Suprapubic skin (tissue), 4 donors: Measurements from ENCODE around the gene APBA3. TPM values are rescaled to one million over a fixed set of nuclear protein-coding genes. Genes with fewer than 3 reads are reported as not detected.

Experiments used
- DNase-seq, 2 donors: peaks; one replicate each; pipeline ENCODE4 v3.0.0-alpha.2; 2019; ENCODE audit warnings: low spot score in 2 of 2
- H3K27ac ChIP-seq: fragments of 200-600 bp; sonication (generic); one replicate; pipeline ENCODE4 v1.5.1; 2019
- H3K27me3 ChIP-seq: fragments of 200-600 bp; sonication (generic); one replicate; pipeline ENCODE4 v1.5.1; 2019
- H3K36me3 ChIP-seq: fragments of 200-600 bp; sonication (generic); one replicate; pipeline ENCODE4 v1.5.1; 2019
- H3K4me1 ChIP-seq: fragments of 200-600 bp; sonication (generic); one replicate; pipeline ENCODE4 v1.5.1; 2019
- H3K4me3 ChIP-seq: fragments of 200-600 bp; sonication (generic); one replicate; pipeline ENCODE4 v1.5.1; 2019; ENCODE audit warnings: mild to moderate bottlenecking
- H3K9me3 ChIP-seq: fragments of 200-600 bp; sonication (generic); one replicate; pipeline ENCODE4 v1.5.1; 2019
- CTCF ChIP-seq, 2 donors: fragments of 200-600 bp in 1 of 2; fragments of 450-650 bp in 1 of 2; sonication (generic) in 1 of 2; IDR thresholded peaks; one replicate each; pipeline ENCODE4 v1.5.1; 2016 to 2019; ENCODE audit warnings: antibody characterized with exemption in 2 of 2, mild to moderate bottlenecking in 1 of 2, moderate library complexity in 1 of 2
- EP300 ChIP-seq: sonication (generic); formaldehyde crosslinking; IDR thresholded peaks from one replicate; pipeline ENCODE4 v1.6.1; 2017; ENCODE audit warnings: antibody characterized with exemption
- POLR2A ChIP-seq, 2 donors: fragments of 450-650 bp; IDR thresholded peaks; one replicate each; pipeline ENCODE4 v1.6.1; 2017; ENCODE audit warnings: antibody characterized with exemption in 2 of 2, mild to moderate bottlenecking in 2 of 2, moderate library complexity in 2 of 2
- POLR2AphosphoS5 ChIP-seq, 3 donors: sonication (generic); formaldehyde crosslinking; IDR thresholded peaks; one replicate each; pipeline ENCODE4 v1.6.1; 2017; ENCODE audit warnings: antibody characterized with exemption in 3 of 3
- WGBS: methylation state at CpG from one replicate; pipeline ENCODE4 v1.1.5; 2018; 5-methylcytosine and 5-hydroxymethylcytosine counted together
- total RNA-seq, 4 donors: library from RNA; depleted of rRNA; stranded (reverse); fragments of >200 nt; gene quantifications; one replicate each; pipeline ENCODE4 v1.1.0, GENCODE V29; 2016

APBA3 gene
- total RNA-seq, 4 donors from 2014 or later: 19.8 to 55.0 (median 25.8) TPM

GRCh38 chr19:3785938-3786824, 24.7 kb upstream of the APBA3 start, which contains the start of gene MATK:
MATK (minus strand) TSS chr19:3786381; CDS start chr19:3785135, 1,246 bp downstream.
- Histone ChIP-seq H3K27me3 (peaks cover 55% of the 10 kb centered on the region), H3K27ac (no peak within 1 kb of the TSS), H3K4me1 (peaks cover 13% of the 10 kb centered on the region), H3K36me3 (no peaks in the 10 kb centered on the region), H3K4me3 (peak within 1 kb of the TSS; percentile 53), H3K9me3 (peaks cover 22% of the 10 kb centered on the region)
- DNase-seq: no peak
- TF ChIP-seq CTCF (IDR thresholded peaks at IDR 0.05) (no peak), EP300 (no peak), POLR2A (IDR thresholded peaks at IDR 0.05) (no peak), POLR2AphosphoS5 (IDR thresholded peaks at IDR 0.05) (no peak)
- WGBS: 15% methylated on average over 28 of the region's 101 CpGs

- 2% methylated on average over 32 of the region's 47 CpGs for WGBS
- H3K9me3 ChIP-seq: peaks cover 22% of the 10 kb centered on the region
- peaks cover 13% of the 10 kb centered on the region for H3K4me1 ChIP-seq
- H3K4me3 ChIP-seq: peak overlapping the region; percentile 53
- H3K27ac ChIP-seq: no peak overlapping the region
- no peaks in the 10 kb centered on the region for H3K36me3 ChIP-seq
- no peak for TF ChIP-seq EP300
- TF ChIP-seq POLR2A (IDR thresholded peaks at IDR 0.05): no peak
- TF ChIP-seq POLR2AphosphoS5 (IDR thresholded peaks at IDR 0.05): no peak
- no peak for TF ChIP-seq CTCF (IDR thresholded peaks at IDR 0.05)
- DNase-seq: no peak
- H3K27me3 ChIP-seq: peaks cover 55% of the 10 kb centered on the region
Measured at GRCh38 chr19:3785451-3785937, 24.0 kb upstream of the APBA3 start.

GRCh38 chr19:3784607-3785450, 23.3 kb upstream of the APBA3 start:
- H3K4me3 ChIP-seq: peak overlapping the region; percentile 53

GRCh38 chr19:3783660-3784584, 22.4 kb upstream of the APBA3 start:
- 66% methylated on average over 20 of the region's 49 CpGs for WGBS
- no peak for DNase-seq
- no peak overlapping the region for H3K27ac ChIP-seq
- peaks cover 22% of the 10 kb centered on the region for H3K9me3 ChIP-seq
- H3K36me3 ChIP-seq: no peaks in the 10 kb centered on the region
- H3K4me1 ChIP-seq: peaks cover 13% of the 10 kb centered on the region
- H3K27me3 ChIP-seq: peaks cover 52% of the 10 kb centered on the region
- no peak overlapping the region for H3K4me3 ChIP-seq
- TF ChIP-seq CTCF (IDR thresholded peaks at IDR 0.05) (no peak), POLR2AphosphoS5 (IDR thresholded peaks at IDR 0.05) (no peak), POLR2A (IDR thresholded peaks at IDR 0.05) (no peak), EP300 (no peak)

More at GRCh38 chr19:3784607-3785450, 23.3 kb upstream of the APBA3 start:
- Histone ChIP-seq H3K27ac (no peak overlapping the region), H3K9me3 (peaks cover 22% of the 10 kb centered on the region), H3K27me3 (peaks cover 52% of the 10 kb centered on the region), H3K36me3 (no peaks in the 10 kb centered on the region), H3K4me1 (peaks cover 13% of the 10 kb centered on the region)
- 20% methylated on average over 9 of the region's 25 CpGs for WGBS
- DNase-seq: no peak
- no peak for TF ChIP-seq POLR2AphosphoS5 (IDR thresholded peaks at IDR 0.05)
- TF ChIP-seq POLR2A (IDR thresholded peaks at IDR 0.05): no peak
- TF ChIP-seq CTCF (IDR thresholded peaks at IDR 0.05): no peak
- no peak for TF ChIP-seq EP300
